Mesothelial cell of epicardium (in vitro differentiated cells): Measurements from ENCODE around the gene NFKBIL1. TPM values are rescaled to one million over a fixed set of nuclear protein-coding genes. Genes with fewer than 3 reads are reported as not detected.

Source experiments
- DNase-seq, 2 experiments: peaks; one replicate each; pipeline ENCODE4 v3.0.0; 2021; ENCODE audit warnings: low spot score in 2 of 2; ENCODE audit not compliant: unreplicated experiment in 2 of 2
- H3K27ac Mint-ChIP-seq: 2 replicates; pipeline ENCODE4 v1.8.0; 2021; ENCODE audit warnings: mixed read lengths
- H3K27me3 Mint-ChIP-seq: 2 replicates; pipeline ENCODE4 v1.8.0; 2021; ENCODE audit warnings: low read depth, mixed read lengths
- H3K36me3 Mint-ChIP-seq: 2 replicates; pipeline ENCODE4 v1.8.0; 2021; ENCODE audit warnings: mixed read lengths
- H3K4me1 Mint-ChIP-seq: 2 replicates; pipeline ENCODE4 v1.8.0; 2021; ENCODE audit warnings: mixed read lengths
- H3K4me3 Mint-ChIP-seq: 2 replicates; pipeline ENCODE4 v1.8.0; 2021; ENCODE audit warnings: mild to moderate bottlenecking, moderate library complexity, mixed read lengths
- H3K9me3 Mint-ChIP-seq: 2 replicates; pipeline ENCODE4 v1.8.0; 2021; ENCODE audit warnings: mixed read lengths
- total RNA-seq: library from RNA; stranded (reverse); gene quantifications from 3 replicates; pipeline ENCODE4 v1.2.1, GENCODE V29; 2021
- TF ChIP-seq, protein P1 (sequence below): fragments of 200-600 bp; sonication (generic); IDR thresholded peaks from one replicate; pipeline ENCODE4 v1.5.0; 2021; ENCODE audit warnings: antibody characterized with exemption; ENCODE audit not compliant: unreplicated experiment

NFKBIL1 gene
- total RNA-seq, 1 donor from 2014 or later, result 27.7 TPM

GRCh38 chr6:31575952-31576685 is 28.7 kb downstream of the NFKBIL1 start:
- no peaks in the 10 kb centered on the region for H3K36me3 Mint-ChIP-seq
- peaks cover 7% of the 10 kb centered on the region for H3K4me1 Mint-ChIP-seq
- H3K27ac Mint-ChIP-seq, result no peak overlapping the region
- H3K9me3 Mint-ChIP-seq, result no peaks in the 10 kb centered on the region
- TF ChIP-seq, protein P1, sequence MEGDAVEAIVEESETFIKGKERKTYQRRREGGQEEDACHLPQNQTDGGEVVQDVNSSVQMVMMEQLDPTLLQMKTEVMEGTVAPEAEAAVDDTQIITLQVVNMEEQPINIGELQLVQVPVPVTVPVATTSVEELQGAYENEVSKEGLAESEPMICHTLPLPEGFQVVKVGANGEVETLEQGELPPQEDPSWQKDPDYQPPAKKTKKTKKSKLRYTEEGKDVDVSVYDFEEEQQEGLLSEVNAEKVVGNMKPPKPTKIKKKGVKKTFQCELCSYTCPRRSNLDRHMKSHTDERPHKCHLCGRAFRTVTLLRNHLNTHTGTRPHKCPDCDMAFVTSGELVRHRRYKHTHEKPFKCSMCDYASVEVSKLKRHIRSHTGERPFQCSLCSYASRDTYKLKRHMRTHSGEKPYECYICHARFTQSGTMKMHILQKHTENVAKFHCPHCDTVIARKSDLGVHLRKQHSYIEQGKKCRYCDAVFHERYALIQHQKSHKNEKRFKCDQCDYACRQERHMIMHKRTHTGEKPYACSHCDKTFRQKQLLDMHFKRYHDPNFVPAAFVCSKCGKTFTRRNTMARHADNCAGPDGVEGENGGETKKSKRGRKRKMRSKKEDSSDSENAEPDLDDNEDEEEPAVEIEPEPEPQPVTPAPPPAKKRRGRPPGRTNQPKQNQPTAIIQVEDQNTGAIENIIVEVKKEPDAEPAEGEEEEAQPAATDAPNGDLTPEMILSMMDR, result no peak
- H3K4me3 Mint-ChIP-seq, result no peak overlapping the region
- DNase-seq, result no peak
- no peaks in the 10 kb centered on the region for H3K27me3 Mint-ChIP-seq

- no peaks in the 10 kb centered on the region for H3K9me3 Mint-ChIP-seq
- H3K27me3 Mint-ChIP-seq, result peaks cover 2% of the 10 kb centered on the region
- H3K4me1 Mint-ChIP-seq, result peaks cover 16% of the 10 kb centered on the region
- no peak overlapping the region for H3K4me3 Mint-ChIP-seq
- TF ChIP-seq, protein P1, result no peak
- H3K27ac Mint-ChIP-seq, result no peak overlapping the region
- H3K36me3 Mint-ChIP-seq, result no peaks in the 10 kb centered on the region
- DNase-seq, result no peak
Observed at GRCh38 chr6:31576897-31577578, 29.6 kb downstream of the NFKBIL1 start.

DNA sequence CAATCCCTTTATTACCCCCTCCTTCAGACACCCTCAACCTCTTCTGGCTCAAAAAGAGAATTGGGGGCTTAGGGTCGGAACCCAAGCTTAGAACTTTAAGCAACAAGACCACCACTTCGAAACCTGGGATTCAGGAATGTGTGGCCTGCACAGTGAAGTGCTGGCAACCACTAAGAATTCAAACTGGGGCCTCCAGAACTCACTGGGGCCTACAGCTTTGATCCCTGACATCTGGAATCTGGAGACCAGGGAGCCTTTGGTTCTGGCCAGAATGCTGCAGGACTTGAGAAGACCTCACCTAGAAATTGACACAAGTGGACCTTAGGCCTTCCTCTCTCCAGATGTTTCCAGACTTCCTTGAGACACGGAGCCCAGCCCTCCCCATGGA is 30.2 kb downstream of the NFKBIL1 start:
- H3K27me3 Mint-ChIP-seq, result peaks cover 2% of the 10 kb centered on the region
- no peaks in the 10 kb centered on the region for H3K9me3 Mint-ChIP-seq
- H3K4me3 Mint-ChIP-seq, result no peak overlapping the region
- no peaks in the 10 kb centered on the region for H3K36me3 Mint-ChIP-seq
- peaks cover 16% of the 10 kb centered on the region for H3K4me1 Mint-ChIP-seq
- no peak for DNase-seq
- TF ChIP-seq, protein P1, result no peak
- no peak overlapping the region for H3K27ac Mint-ChIP-seq

- Mint-ChIP-seq H3K27me3 (peaks cover 2% of the 10 kb centered on the region), H3K36me3 (no peaks in the 10 kb centered on the region), H3K27ac (peak overlapping the region; percentile 83), H3K9me3 (no peaks in the 10 kb centered on the region), H3K4me1 (peaks cover 16% of the 10 kb centered on the region), H3K4me3 (no peak overlapping the region)
- TF ChIP-seq, protein P1, result no peak
- no peak for DNase-seq
Observed at GRCh38 chr6:31578184-31579118, 31.0 kb downstream of the NFKBIL1 start.

DNA sequence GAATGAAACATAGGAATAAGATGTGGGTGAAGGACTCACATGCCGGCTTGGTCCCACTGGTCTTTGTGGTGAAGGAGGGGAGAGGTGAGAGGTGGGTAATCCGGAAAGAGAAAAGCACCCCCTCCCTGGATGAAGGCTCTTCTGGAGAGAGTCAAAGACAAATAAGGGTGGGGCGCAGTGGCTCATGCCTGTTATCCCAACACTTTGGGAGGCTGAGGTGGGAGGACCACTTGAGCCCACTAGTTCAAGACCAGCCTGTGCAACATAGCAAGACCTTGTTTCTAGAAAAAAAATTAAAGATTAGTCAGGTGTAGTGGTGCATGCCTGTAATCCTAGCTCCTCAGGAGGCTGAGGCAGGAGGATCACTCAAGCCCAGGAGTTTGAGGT is 31.7 kb downstream of the NFKBIL1 start:
- Mint-ChIP-seq H3K36me3 (no peaks in the 10 kb centered on the region), H3K27ac (no peak overlapping the region), H3K9me3 (no peaks in the 10 kb centered on the region), H3K4me3 (no peak overlapping the region), H3K4me1 (peaks cover 16% of the 10 kb centered on the region), H3K27me3 (peaks cover 2% of the 10 kb centered on the region)
- TF ChIP-seq, protein P1, result no peak
- no peak for DNase-seq
